Skin of body (tissue), 2 donors: ENCODE results near the gene TMEM63C. TPM values are rescaled to one million over a fixed set of nuclear protein-coding genes. Genes with fewer than 3 reads are reported as not detected.

Experiments used
- DNase-seq: peaks from one replicate; lab custom pipeline; 2025; lab: John Stamatoyannopoulos, UW
- total RNA-seq: library from RNA; depleted of rRNA; stranded (reverse); fragments of >200 nt; gene quantifications from one replicate; pipeline ENCODE4 v1.2.3, GENCODE V29; 2014

Gene TMEM63C
- total RNA-seq, 1 donor from 2014 or later = 0.89 TPM

DNA sequence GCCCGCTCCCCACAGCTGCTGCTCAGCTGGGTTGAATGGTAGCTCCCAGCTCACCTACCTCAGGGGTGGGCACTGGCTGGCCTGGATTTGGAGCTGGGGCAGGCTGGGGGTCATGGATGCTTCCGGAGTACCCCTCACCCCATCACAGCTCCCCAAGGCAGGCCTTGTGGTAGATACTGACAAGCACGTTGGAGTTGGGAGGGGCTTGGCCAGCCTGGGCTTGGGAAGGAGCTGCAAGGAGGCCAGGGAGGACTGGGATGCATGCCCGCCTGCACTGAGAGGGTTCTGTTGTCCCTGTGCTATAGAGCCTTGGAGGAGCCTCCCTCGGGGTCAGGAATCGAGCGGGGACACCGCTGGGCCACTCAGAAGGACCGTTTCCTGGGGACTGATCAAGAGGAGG lies 14.2 kb downstream of the TMEM63C start:
- no peak for DNase-seq

DNA sequence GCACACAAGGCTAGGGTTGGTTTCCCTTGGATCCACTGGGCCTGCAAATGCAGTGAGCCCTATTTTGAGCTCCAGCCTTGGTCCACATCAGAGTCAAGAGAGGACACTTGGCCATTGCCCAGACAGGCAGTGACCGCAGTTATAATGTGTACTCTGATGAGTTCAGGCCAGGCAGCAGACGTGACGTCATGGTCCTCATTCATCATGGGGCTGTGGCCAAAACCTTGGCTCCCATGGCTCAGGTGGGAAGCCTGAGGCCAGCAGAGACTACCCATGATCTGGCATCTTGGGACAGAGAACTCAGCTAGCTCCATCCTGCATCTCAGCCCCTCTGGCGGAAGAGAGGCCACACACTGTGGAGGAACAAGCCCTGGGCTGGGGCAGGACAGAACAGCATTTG lies 16.4 kb downstream of the TMEM63C start:
- DNase-seq = no peak

DNA sequence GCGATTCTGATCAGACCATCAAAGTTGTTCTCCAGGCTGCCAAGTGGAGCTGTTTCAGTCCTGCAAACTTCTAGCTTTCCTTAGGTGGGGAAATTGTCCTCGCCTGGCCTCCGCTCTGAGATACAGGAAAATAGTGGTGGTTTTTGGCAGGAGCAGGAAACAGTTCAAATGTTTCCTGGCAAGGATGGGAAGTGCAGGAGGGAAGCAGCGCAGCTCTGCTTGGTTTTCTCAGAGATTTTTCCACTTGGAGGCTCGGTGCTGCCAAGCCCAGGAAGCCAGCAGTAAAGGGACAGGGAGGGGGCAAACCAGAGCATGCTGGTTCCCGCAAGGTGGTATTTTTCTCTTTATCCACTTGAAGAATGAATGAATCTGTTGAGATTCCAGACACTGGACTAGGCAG lies 17.0 kb downstream of the TMEM63C start:
- no peak for DNase-seq

DNA sequence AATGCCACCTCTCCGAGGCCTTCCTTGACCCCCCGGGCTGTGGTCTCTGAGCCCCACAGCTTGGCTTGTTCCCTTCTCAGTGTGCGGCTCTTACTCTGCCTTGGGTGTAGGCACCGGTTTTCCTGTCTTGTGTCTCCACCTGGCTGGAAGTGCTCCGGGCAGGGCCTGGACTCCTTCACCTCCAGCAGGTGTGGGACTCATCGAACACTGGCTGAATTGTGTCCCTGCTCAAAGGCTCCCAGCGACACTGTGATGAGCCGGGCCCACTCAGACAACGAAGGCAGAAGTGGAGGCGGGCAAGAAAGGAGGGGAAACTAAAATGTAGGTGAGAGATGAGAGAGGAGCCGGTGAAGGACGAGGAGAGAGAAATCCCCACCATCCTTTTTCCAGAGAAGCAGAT lies 18.0 kb downstream of the TMEM63C start:
- no peak for DNase-seq

DNA sequence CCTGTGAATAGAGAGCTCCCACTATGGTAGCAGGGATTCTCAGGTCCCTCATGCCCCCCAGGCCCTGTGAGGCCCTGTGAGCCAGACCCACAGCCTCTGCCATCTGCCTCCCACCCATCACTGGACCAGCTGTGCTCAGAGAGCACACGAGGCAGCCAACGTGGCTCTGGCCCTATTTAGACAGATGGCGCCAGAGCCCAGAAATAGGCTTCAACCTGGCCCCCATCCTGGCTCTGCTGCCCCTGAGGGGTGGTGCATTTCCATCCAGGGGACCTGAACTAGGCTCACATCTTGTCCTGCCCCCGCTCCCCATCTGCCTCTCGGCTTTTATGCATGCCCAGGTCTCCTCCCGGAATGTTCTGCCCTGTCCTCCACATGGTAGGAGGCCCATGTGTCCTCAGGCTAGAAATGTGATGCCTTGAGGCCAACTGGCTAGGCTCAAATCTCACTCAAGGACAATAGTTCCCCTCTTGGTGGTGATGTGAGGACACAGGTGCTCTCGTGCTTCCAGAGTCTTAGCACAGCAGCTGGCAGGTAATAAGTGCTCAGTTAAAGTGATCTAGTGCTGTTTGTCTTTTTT lies 18.9 kb downstream of the TMEM63C start:
- DNase-seq = no peak

DNA sequence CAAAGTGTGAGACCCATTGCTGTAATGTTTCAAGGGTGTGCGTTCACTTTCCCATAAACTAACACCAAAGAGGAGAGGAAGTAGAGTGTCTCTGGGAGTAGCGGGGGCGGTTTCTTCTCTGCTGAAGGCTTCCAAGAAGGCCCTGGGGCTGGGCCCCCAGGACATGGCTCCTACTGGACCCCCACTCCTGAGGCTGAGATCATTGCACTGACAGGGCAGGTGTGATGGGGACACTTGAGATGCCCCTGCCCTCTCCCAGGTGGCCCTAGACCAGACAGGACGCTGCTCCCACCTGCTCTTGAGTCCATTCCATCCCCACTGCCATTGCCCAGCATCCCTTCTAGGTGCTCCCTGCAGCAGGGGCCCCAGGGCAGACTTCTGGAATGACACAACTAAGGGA lies 20.1 kb downstream of the TMEM63C start:
- DNase-seq = no peak

DNA sequence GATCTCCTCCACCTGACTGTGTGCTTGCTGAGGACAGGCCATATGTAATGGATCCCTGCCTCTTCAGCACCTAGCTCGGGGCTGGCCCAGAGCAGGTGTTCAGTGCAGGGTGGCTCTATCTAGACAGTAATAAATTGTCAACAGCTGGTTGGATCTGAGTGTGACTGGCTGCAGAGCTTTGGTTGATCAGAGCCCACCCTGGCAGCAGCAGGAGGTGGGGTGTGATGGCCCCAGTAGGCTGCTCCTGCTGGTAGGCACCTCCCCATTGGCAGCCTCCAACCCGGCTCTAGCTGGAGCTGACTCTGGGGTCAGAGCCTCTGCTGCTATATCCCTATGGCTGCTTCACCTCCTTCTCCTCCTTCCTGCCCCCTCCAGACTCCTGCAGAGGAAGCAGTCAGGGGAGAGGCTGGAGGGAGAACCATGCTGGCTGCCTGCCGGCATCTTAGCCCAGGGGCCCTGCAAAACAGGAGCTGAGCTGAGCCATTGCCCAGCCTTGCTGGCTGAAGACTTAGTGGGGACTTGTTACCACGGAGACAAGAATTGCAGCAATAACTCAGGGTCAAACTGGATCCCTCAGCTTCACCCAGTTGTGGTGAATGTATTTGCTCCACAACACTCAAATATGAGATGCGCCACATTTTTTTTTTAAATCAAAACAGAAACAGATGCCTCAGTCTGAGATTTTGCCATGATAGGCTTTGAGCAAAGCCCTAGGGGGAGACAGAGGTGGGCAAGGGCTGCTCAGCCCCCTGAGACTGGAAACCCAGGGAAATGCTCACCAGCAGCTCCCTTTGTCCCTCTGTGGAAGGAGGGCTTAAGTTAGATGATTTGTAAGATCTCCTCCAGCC lies 22.2 kb downstream of the TMEM63C start:
- DNase-seq = no peak

DNA sequence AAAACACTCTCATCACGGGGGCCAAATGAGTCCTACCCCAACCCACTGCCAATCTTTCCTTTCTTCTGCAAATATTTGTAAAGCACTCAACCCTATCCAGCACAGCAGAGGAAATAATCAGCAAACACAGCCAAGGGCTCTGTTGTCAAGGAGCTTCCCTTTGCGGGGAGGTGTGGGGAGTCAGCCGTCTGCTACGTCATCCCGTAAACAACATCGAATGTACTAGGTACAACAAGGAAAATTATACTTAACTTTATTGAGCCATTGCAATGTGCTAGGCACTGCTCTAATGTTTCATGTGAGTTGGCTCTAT lies 22.8 kb downstream of the TMEM63C start:
- DNase-seq = no peak

DNA sequence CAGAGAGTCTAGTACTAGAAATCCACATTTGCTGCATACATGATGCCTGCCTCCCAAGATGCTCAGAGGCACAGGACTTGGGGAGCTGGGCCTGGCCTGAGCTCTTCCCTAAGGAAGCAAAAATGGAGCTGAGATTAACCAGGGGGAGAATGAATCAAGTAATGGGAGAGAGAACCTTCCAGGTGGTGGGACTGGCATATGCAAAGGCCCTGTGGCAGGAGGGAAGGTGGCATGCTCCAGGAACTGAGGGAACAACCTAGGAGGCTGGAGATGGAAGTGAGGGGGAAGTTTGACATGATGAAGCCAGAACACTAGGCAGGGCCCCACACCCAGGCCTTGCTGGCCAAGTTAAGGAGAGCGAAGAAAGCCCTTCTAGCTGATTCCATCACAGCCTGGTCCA lies 23.3 kb downstream of the TMEM63C start:
- DNase-seq = no peak

DNA sequence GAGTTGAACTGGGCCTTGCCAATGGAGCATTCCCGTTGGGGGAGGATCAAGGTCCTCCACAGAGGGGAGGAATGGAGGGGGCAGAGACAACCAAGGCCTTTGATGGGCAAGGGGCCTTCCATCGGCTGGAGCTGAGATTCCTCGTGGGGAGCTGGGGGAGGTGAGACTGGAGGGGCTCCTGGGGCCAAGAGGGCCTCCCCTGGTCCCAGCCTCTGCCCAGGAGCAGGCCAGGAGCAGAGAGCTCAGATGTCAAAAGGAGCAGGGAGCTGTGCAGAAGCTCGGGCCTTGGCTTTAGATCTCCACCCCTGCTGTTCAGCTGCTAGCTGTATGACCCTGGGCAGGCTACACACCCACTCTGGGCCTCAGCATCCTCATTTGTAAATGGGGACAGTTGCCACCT lies 24.0 kb downstream of the TMEM63C start:
- DNase-seq = no peak

DNA sequence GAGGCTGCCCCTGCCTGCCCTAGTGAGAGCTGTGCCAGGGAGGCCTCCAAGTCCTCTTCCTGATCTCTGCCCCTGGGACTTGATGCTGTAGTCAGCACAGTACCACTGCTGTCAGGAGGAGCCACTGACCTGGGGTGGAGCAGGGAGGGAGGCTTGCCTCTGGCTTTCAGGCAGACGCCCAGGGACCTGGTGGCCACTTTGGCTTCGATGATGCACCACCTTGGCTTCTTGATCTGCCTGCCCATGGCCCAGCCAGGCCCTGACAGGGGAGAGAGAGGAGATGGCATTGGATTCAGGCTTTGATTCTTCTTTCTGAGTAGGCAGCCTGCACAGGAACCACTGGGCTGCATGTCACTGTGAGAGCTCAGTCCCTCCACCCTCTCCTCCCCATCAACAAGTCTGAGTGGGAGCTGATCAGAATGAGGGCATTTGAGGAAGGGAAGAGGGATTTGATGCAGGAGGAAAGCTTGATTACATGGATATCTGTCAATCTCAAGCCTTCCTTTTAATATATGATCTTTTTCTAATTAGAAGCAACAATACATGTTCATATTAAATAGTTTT lies 24.7 kb downstream of the TMEM63C start:
- DNase-seq = no peak

DNA sequence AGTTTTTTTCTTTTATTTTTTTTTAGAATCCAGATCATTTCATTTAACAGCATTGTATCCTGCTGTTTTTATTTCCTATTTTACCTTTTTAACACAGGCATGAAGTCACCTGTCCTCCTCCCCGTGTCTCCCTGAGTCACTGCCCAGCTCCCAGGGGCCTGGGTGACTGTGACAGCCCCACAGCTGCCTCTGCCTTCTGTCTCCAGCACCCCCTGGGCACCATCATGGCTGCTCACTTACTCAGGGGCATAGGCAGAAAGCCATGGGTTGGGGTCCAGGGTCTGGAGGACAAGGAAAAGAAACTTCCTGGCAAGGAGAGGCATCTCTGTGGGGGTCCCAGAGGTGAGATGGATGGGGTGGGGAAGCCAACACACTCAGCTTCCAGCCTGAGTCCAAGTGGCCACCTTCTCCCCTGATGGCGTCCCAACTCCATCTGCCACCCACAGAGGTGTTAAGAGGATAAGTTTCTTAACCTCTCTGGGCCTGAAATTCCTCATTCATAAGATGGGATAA lies 25.3 kb downstream of the TMEM63C start:
- DNase-seq = no peak

DNA sequence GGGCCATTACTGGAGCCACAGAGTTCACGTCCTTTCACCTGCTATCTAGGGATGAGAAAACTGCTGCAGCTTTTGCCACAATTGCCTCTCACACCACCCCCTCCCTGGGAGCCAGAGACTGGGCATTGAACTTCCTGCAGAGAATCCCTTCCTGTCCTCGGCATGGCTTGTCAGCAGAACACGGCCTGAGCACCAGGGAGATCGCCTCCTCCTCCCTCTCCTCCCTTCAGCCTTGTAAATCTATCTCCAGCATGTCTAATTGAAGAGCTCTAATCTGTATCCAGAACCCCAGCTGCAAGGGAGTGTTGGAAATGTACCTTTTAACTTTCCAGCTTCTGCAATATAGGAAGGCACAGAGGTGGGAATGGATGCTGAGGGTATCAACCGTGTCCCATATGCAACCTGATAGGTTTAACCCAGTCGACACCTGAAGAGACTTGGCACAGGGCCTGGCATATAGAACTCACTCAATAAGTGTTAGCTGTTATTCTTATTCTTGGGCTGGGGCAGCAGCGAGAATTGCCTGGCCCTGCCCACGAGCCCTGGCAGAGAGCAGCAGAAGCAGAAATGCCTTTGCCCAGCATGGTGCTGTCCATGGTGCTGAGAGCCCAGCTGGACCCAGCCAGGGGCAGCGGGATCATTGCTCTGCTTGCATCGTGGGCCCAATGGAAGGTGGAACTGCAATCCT lies 26.8 kb downstream of the TMEM63C start:
- DNase-seq = peak; percentile 15

DNA sequence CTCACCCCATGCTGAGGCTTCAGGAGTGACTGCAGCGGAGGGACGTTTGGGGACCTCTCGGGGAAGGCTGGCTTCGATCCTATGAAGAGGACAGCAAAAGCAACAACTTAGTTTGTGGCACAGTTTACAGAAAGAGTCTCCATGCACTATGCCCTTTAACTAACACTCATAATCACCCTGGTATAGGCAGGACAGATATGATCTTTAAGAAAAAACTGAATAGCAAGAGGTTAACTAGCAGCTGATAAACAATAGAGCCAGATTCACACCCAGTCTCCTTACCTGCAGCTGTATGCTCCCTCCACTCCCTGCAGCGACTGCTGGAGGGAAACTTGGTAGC lies 27.4 kb downstream of the TMEM63C start:
- DNase-seq = no peak

DNA sequence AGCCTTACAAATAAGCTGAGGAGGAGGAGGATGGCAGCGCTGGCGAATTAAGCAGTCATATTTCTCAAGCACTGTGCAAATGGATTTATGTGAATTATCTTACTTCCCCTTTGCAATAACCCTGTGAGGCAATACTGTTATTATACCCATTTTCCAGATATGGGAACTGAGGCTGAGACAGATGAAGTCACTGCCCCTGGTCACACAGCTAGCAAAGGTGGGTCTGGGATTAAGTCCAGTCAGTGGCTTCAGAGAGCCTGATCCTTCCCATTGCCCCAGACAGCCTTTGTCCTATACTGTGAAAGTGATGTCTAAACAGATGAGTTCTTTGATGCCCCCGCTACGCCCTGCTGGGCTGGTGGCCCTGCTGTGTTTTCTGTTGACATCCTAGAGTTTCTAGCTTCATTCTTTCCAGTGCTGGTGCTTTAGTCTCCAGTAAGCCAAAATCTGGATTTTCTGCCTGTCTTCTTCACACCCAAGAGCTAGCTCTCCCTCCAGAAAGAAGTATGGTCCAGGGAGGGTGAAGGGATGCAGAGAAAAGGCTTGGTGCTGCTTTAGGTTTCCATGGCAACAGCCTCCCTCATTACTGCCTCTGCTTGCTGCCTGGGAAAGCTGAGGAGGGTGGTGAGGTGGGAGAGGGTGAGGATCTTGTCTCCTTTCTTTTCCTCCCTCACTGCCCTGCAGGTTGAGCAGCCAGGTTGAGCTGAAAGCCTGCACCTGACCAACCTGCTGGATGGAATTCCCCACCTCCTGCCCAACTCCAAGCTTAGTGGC lies 30.7 kb downstream of the TMEM63C start:
- no peak for DNase-seq

DNA sequence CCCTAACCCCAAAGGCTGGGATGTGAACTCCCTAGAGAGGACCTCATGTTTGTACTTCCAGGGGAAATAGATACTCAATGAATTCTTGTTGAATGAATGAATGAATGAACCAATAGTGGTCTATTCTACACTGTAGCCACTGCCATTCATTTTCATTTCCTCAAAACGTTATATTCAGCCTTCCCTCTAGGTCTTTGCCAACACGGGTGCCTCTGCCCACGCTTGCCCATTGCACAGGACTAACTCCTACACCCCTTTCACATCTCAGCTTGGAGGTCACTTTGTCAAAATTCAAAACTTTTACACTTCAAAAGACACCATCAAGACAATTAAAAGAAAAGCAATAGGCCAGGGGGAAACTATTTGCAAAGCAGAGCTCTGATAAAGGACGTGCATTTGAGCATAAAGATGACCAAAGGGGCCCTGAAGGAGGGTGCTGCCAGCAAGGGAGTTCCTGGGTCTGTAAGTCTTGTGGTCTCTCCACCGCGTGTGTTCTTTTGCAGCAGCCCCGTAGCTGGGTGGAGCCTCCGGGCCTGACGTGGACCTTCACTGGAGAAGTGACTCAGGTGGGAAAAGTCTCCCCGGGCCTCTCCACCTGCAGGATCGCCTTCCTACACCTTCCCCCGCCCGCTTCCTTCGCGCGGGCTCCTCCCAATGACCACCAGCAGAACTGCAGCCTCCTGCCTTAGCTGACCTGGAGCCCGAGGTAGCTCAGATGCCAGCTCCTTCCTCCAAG lies 31.5 kb downstream of the TMEM63C start:
- DNase-seq = no peak

DNA sequence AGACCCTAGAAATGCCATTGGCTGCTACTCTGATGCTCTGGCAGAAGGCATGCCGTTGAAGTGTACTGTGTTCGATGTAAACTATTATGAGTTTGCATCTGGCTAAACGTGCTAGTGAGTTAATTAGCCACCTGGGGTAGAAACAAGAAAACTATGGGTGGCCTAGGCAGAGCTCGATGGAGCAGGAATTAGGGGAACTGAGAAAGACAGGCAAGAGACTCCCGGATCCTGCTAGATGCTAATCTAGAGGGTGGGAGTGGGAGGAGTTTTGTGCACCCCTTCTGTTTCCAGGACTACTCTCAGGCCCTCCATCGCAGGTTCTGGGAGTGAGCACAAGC lies 32.0 kb downstream of the TMEM63C start:
- DNase-seq = no peak

DNA sequence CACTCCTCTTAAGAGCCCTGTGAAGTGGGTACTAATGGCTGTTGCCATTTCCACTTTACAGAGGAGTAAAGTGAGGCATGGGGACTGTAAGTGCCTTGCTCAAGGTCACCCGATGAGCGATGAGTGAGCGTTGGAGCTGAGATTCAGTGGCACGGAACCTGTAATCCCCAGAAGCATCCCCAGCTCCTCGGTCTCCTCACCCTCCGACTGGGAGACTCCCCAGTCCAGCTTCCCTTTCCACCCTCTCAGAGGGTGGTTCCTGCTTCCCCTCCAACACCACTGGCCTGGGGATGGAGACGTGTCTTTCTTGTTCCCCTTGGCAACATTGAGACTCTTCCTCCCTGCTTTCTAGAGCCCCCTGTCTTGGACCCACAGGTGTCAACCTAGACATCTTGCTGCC lies 32.6 kb downstream of the TMEM63C start:
- no peak for DNase-seq

DNA sequence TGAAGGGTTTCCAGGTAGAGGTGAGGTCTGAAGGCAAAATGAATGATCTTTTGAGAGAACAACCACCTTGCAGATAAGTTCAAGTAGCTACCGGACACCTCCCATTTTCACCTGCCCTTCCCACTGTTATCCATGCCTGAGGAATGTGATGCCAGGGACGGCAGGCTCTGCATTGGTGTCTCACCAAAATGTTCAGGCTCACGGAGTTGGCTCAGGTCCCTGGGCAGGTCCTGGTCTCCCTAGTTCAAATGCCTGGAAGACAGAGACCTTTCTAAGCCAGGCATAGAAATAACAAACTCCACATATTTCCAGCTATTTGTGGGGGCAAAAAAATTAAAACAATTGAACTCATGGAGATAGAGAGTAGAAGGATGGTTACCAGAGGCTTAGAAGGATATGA lies 36.0 kb downstream of the TMEM63C start:
- no peak for DNase-seq

DNA sequence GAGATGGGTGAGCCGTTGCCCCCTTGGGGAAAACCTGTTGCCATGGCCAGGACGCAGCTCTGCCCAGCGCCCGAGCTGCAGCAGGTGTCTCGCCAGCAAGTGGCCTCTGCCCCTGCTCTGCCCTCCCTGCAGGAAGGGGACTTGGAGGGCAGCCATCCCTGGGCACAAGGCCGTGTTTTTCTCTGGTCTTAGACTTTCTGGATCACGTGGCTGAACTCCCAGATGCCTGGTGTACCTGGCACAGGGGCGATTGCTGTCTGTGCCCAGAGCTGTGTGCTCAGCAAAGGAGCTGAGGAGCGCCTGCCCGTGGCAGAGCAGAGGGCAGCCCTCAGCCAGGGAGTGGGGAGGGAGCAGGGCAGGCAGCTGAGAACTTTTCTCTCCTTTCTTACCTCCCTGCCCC lies 38.0 kb downstream of the TMEM63C start:
- DNase-seq = no peak
